Activated naive CD4-positive, alpha-beta T cell treated with anti-CD3 and anti-CD28 coated beads, Interleukin-2, amount 50 U/mL, for 16 hours (primary cell): ENCODE results near the gene RND2.
"Not testable (repeated sequence)": the region's sequence is repeated elsewhere in the genome, so short reads cannot be mapped to it uniquely, and the experiment has no call there.

ENCODE experiments used
- DNase-seq: peaks from one replicate; pipeline ENCODE4 v3.0.0-alpha.2; 2020

The RND2 gene

GRCh38 chr17:43027091-43028032 is 2.3 kb downstream of the RND2 start:
- no peak for DNase-seq

DNA sequence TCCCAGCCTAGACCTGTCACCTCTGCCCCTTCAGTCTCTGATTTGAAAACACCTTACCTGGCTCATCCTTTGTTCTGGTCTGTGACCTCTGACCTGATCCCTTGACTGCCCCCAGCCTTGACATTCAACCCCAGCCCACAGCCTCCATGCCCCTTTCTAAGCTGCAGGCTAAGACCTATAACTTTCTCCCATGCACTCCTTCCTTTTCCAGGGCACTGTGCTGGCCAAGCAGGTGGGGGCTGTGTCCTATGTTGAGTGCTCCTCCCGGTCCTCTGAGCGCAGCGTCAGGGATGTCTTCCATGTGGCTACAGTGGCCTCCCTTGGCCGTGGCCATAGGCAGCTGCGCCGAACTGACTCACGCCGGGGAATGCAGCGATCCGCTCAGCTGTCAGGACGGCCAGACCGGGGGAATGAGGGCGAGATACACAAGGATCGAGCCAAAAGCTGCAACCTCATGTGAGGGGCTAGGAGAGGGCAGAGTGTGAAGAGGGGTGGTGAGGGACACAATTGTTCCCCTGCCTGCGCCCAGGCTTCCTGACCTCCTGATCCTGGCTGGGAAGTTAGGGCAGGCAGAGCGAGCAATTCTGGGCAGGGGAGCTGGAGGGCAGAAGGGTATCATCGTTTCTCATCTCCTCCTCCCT is 3.3 kb downstream of the RND2 start:
- no peak for DNase-seq

DNA sequence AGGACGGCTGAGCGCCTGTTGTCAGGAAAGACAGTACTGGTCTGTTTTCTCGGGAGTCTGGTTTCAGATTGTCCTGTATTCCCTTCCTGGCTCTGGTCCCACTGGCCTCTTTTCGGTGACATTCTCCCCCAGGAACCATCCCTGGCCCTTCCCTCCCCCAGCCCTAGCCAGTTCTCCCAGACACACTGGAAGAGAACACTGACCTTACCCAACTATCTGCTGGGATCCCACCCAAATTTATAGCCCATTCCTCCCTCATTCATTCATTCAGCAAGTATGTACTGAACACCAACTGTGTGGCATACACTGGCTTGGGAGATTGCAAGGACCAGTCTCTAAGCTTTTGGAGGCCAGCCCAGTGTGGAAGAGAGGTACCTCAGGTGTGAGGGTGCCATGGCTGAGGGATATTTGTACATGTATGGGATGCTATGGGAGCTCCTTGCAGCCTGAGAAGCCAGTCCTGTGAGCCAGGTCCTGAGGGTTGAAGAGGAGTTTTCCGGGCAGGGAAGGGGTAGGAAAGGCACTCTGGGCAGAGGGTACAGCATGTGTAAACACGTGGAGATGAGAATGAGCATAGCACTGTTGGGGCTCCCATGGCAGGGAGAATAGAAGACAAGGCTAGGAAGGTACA is 5.2 kb downstream of the RND2 start:
- DNase-seq: no peak

- no peak for DNase-seq
Observed at GRCh38 chr17:43031666-43032065, 6.6 kb downstream of the RND2 start.

DNA sequence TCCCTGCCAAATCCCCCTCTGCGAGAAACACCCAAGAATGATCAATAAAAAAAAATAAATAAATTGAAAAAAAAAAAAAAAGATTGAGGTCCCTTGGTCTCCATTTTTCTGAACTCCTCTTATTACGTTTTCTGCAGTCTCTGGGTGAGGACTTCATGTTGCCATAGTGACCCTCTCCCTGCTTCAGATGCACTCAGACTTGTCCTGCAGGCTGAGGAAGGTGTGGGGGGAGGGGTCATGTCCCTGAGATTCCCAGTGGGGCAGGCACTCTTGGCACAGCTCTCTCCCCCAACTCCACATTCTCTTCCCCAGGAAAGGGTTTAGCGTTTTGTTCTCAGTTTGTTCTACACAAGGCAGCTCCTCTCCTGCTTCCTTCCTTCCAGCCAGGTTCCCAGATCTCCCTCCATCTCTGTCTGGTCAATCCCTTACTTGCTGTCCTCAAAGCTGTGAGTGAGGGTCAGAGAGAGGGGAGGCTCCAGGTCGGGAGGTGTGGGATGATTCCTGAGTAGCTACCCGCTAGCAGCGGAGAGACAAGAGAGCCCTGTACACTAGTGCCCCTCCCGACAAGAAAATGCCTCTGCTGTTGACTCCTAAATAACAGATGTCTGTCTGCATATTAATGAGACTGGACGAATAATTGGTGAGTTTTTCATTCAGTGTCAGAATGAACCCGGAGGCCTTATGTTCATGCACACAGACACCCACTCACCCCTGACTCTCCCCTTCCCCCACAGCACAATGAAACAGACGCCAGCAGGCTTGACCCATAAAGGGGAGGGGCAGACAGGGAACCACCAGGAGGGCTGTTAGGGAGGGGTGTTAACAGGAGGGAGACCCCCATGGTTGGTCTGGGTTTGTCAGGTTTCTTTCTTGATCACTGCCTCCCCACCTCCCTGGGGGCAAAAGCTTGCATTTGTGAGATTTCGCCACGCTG is 9.2 kb downstream of the RND2 start:
- no peak for DNase-seq

GRCh38 chr17:43034894-43035293 is 9.9 kb downstream of the RND2 start:
- DNase-seq: no peak

- DNase-seq: no peak
Observed at GRCh38 chr17:43039646-43040045, 14.6 kb downstream of the RND2 start.

GRCh38 chr17:43040655-43041054 is 15.6 kb downstream of the RND2 start:
- DNase-seq: no peak

GRCh38 chr17:43042025-43042628 is 17.1 kb downstream of the RND2 start:
- DNase-seq: no peak

GRCh38 chr17:43043307-43043706 is 18.3 kb downstream of the RND2 start:
- DNase-seq: no peak

DNA sequence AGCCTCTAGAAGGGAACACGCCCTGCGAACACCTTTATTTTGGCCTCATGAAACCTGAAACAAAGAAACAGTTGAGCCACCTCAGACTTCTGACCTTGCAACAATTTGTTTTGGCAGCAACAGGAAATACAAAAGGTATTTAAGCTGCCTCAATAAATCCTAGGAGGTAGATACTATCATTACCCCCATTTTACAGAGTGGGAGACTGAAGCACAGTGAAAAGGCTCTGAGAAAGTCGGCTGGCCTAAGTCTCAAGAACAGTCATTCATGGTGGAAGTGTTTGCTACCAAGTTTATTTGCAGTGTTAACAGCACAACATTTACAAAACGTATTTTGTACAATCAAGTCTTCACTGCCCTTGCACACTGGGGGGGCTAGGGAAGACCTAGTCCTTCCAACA is 19.0 kb downstream of the RND2 start:
- DNase-seq: no peak

DNA sequence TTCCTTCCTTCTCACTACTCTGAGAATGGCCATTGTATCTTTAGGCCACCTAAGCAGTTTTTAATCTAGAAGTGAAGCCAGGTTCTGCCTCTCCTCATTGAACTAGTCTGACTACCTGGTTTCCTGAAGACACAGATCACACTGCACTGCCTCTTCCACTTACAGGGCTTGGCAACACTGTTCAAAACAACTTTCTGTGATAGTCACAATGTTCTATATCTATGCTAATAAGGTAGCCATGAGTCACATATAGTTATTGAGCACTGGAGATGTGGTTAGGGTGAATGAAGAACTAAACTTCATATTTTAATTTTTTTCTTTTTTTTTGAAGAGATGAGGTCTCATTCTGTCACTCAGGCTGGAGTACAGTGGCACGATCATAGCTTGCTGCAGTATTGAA is 26.9 kb downstream of the RND2 start:
- DNase-seq: no peak

GRCh38 chr17:43053008-43053407 is 28.0 kb downstream of the RND2 start:
- not testable (repeated sequence) for DNase-seq

DNA sequence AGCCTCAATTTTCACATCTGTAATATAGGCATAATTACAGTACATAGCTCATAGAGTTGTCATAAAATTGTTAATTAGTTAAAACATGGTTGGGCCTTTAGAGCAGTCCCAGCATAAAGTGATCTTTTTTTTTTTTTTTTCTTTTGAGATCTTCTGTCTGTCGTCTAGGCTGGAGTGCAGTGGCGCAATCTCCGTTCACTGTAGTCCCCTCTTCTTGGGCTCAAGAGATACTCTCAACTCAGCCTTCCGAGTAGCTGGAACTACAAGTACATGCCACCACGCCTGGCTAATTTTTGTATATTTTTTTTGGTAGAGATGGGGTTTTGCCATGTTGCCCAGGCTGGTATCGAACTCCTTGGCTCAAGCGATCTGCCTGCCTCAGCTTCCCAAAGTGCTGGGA is 31.0 kb downstream of the RND2 start:
- DNase-seq: no peak

GRCh38 chr17:43062984-43063638 is 38.1 kb downstream of the RND2 start:
- DNase-seq: no peak

DNA sequence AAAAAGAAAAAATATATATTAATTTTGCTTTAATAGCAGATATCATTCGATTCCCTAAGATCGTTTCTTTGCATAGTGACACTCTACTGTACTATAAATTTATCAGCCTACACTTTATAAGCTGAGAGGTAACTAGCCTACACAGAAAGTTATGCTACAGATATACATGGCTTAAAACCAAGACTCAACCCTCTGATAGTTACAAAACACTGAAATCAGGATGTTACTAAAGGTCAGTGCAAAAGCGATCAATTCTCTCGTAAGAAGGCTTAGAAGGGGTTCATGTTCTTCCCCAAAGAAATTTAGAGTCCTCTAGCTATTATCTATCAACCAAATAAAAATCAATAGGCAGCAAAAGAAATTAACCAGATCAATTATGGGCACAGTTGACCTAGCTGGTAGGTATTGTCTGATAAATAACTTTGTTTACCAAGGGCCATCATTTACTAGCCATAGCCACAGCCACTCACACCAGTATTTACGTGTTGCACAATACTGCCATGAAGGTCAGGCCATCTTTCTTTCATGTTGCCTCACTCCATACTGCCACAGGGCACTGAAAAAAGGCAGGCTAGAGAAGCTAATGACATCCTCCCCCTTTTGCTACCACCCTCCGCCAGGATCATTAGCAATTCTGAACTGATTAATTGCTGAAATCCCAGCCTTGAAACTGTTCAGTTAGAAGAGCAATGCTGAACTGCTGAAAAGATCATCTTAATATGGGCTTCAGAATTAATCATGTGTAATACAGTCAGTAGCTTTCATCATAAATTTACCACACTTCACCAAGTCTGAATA is 43.7 kb downstream of the RND2 start:
- DNase-seq: no peak

- DNase-seq: no peak
Observed at GRCh38 chr17:43069368-43069898, 44.4 kb downstream of the RND2 start.

DNA sequence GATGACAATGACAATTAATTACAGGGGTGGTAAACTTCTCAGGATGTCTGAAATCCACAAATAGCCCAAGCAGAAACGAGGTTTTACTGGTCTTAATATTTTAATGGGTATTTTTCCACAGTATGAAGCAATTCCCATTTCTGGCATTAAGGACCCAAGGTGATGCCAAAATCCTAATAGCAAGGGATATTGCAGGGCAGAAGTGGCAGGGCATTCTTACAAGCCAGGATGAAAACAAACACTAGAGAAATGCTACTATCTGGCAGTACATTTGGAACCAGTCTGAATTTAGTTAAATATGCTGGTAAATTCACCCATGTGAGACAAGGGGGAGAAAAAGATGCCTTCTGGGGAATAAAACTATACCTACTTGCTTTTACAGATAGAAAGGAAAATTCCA is 45.2 kb downstream of the RND2 start:
- DNase-seq: no peak

DNA sequence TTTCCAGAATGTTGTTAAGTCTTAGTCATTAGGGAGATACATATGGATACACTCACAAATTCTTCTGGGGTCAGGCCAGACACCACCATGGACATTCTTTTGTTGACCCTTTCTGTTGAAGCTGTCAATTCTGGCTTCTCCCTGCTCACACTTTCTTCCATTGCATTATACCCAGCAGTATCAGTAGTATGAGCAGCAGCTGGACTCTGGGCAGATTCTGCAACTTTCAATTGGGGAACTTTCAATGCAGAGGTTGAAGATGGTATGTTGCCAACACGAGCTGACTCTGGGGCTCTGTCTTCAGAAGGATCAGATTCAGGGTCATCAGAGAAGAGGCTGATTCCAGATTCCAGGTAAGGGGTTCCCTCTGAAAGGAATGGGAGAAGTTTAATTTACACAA is 45.8 kb downstream of the RND2 start:
- DNase-seq: no peak

GRCh38 chr17:43074869-43075268 is 49.8 kb downstream of the RND2 start:
- DNase-seq: no peak
